GM13977 (cell line): ENCODE data around the gene PGBD2.

Source experiments
- DNase-seq: peaks from one replicate; pipeline ENCODE4 v3.0.0; 2012; ENCODE audit warnings: low spot score
- CTCF ChIP-seq: IDR thresholded peaks from 2 replicates; pipeline ENCODE4 v1.5.1; 2012; ENCODE audit warnings: mild to moderate bottlenecking, control low read depth; ENCODE audit not compliant: insufficient read depth; ENCODE audit errors: extremely low read depth, missing control alignments
- in situ Hi-C: fragments of 300-500 bp; cut with MboI; formaldehyde crosslinking; loops from one replicate; pipeline ENCODE4 v1.12.0; 2022; ENCODE audit warnings: low sequenced_read_pairs, low pct_unique_long_range_greater_than_20kb, mixed read lengths, inconsistent platforms; ENCODE audit not compliant: unreplicated experiment

PGBD2 gene

GRCh38 chr1:248901578-248901977, 4.5 kb upstream of the PGBD2 start:
- no peak for TF ChIP-seq CTCF
- in situ Hi-C loops, result no loop called here
- no peak for DNase-seq

- no peak for DNase-seq
- TF ChIP-seq CTCF, result no peak
- in situ Hi-C loops, result no loop called here
Observed at GRCh38 chr1:248904437-248905216, 1.4 kb upstream of the PGBD2 start.

- TF ChIP-seq CTCF, result no peak
- DNase-seq, result no peak
- in situ Hi-C loops, result no loop called here
Observed at GRCh38 chr1:248905662-248906008, 400 bp upstream of the PGBD2 start.

- DNase-seq, result no peak
- TF ChIP-seq CTCF, result no peak
- in situ Hi-C loops, result no loop called here
Observed at GRCh38 chr1:248906753-248907661, 972 bp downstream of the PGBD2 start.

GRCh38 chr1:248910761-248911160, 4.7 kb downstream of the PGBD2 start:
- no peak for TF ChIP-seq CTCF
- DNase-seq, result no peak
- in situ Hi-C loops, result no loop called here

GRCh38 chr1:248913933-248914332, 7.9 kb downstream of the PGBD2 start:
- TF ChIP-seq CTCF, result no peak
- in situ Hi-C loops, result no loop called here
- no peak for DNase-seq
